ENCODE data around the gene CPEB4. TPM values are rescaled to one million over a fixed set of nuclear protein-coding genes. Genes with fewer than 3 reads are reported as not detected.

The CPEB4 gene
- total and polyA plus RNA-seq, 9 of the 15 experiments (the other 6 are each of a cell fraction or from before 2014, with no cell fraction given), result 7.4 to 21.3 (median 12.4) TPM

- TF ChIP-seq, protein P1, sequence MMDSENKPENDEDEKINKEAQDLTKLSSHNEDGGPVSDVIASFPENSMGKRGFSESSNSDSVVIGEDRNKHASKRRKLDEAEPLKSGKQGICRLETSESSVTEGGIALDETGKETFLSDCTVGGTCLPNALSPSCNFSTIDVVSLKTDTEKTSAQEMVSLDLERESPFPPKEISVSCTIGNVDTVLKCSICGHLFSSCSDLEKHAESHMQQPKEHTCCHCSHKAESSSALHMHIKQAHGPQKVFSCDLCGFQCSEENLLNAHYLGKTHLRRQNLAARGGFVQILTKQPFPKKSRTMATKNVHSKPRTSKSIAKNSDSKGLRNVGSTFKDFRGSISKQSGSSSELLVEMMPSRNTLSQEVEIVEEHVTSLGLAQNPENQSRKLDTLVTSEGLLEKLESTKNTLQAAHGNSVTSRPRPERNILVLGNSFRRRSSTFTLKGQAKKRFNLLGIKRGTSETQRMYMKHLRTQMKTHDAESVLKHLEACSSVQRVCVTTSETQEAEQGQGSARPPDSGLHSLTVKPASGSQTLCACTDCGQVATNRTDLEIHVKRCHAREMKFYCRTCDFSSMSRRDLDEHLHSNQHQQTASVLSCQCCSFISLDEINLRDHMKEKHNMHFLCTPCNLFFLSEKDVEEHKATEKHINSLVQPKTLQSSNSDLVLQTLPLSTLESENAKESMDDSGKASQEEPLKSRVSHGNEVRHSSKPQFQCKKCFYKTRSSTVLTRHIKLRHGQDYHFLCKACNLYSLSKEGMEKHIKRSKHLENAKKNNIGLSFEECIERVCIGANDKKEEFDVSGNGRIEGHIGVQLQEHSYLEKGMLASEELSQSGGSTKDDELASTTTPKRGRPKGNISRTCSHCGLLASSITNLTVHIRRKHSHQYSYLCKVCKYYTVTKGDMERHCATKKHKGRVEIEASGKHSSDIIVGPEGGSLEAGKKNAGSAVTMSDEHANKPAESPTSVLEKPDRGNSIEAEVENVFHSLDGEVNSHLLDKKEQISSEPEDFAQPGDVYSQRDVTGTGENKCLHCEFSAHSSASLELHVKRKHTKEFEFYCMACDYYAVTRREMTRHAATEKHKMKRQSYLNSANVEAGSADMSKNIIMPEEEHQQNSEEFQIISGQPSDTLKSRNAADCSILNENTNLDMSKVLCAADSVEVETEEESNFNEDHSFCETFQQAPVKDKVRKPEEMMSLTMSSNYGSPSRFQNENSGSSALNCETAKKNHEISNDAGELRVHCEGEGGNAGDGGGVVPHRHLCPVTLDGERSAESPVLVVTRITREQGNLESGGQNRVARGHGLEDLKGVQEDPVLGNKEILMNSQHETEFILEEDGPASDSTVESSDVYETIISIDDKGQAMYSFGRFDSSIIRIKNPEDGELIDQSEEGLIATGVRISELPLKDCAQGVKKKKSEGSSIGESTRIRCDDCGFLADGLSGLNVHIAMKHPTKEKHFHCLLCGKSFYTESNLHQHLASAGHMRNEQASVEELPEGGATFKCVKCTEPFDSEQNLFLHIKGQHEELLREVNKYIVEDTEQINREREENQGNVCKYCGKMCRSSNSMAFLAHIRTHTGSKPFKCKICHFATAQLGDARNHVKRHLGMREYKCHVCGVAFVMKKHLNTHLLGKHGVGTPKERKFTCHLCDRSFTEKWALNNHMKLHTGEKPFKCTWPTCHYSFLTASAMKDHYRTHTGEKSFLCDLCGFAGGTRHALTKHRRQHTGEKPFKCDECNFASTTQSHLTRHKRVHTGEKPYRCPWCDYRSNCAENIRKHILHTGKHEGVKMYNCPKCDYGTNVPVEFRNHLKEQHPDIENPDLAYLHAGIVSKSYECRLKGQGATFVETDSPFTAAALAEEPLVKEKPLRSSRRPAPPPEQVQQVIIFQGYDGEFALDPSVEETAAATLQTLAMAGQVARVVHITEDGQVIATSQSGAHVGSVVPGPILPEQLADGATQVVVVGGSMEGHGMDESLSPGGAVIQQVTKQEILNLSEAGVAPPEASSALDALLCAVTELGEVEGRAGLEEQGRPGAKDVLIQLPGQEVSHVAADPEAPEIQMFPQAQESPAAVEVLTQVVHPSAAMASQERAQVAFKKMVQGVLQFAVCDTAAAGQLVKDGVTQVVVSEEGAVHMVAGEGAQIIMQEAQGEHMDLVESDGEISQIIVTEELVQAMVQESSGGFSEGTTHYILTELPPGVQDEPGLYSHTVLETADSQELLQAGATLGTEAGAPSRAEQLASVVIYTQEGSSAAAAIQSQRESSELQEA (IDR thresholded peaks at IDR 0.05; ENCODE audit: low read depth), result no peak
- TF ChIP-seq XRCC3 (IDR thresholded peaks at IDR 0.05) (no peak), CTCFL (IDR thresholded peaks at IDR 0.05; ENCODE audit: borderline replicate concordance, insufficient read depth, low read depth, low read length, poor library complexity, severe bottlenecking) (no peak), TRIM24 (IDR thresholded peaks at IDR 0.05) (no peak)
Observed at GRCh38 chr5:174000076-174000475, 111.9 kb downstream of the CPEB4 start (continued).
